GM12878 (cell line): ENCODE data around the gene MATN3. TPM values are rescaled to one million over a fixed set of nuclear protein-coding genes. Genes with fewer than 3 reads are reported as not detected.

ENCODE experiments used
- ATAC-seq: fragments of 200-7000 bp; cut with Tn5 transposase; 3 replicates; pipeline ENCODE4 v1.9.1; 2020; ENCODE audit warnings: mild to moderate bottlenecking, moderate library complexity
- BruUV-seq: library from RNA; stranded (reverse); fragments of 400-500 nt; replicated peaks from 2 replicates; lab custom pipeline; 2021; lab: Mats Ljungman, UMichigan
- CTCF ChIA-PET: fragments of 300-600 bp; sonication (Branson Sonifier 250); formaldehyde crosslinking; extraction: SDS; loops from one replicate; lab custom pipeline; 2021; ENCODE audit warnings: inconsistent platforms; lab: Yijun Ruan, JAX
- POLR2A ChIA-PET: fragments of 350-600 bp; formaldehyde crosslinking; extraction: SDS; loops from one replicate; lab custom pipeline; 2021; ENCODE audit warnings: inconsistent platforms; lab: Charles Lee
- RAD21 ChIA-PET: fragments of 300-600 bp; sonication (Branson Sonifier 250); formaldehyde crosslinking; loops from one replicate; lab custom pipeline; 2023; ENCODE audit warnings: antibody characterized with exemption; ENCODE audit not compliant: unreplicated experiment; lab: Charles Lee
- SMC1A ChIA-PET: fragments of 300-600 bp; sonication (Branson Sonifier 250); formaldehyde crosslinking; loops from one replicate; lab custom pipeline; 2023; ENCODE audit not compliant: unreplicated experiment, uncharacterized antibody; lab: Charles Lee
- DNase-seq: peaks from one replicate; pipeline ENCODE4 v3.0.0-alpha.2; 2011; ENCODE audit warnings: low read depth, low spot score
- FAIRE-seq: peaks from 3 replicates; lab custom pipeline; 2011; peaks lifted over from hg19 to GRCh38; lab: Jason Lieb, UNC
- H2AFZ ChIP-seq: 2 replicates; pipeline ENCODE4 v1.6.0; 2011; ENCODE audit warnings: low read depth, low read length, control low read depth; ENCODE audit not compliant: control insufficient read depth
- H3K27ac ChIP-seq: 2 replicates; pipeline ENCODE4 v1.5.1; 2011; ENCODE audit warnings: control low read depth; ENCODE audit not compliant: control insufficient read depth, insufficient read depth
- H3K27me3 ChIP-seq, 2 experiments: replicated peaks in 1 of 2; 2 replicates each; pipeline versions ENCODE4 v1.6.0 to v1.6.1; 2011; ENCODE audit warnings: low read length in 1 of 2; ENCODE audit not compliant: control insufficient read depth in 2 of 2, insufficient read depth in 2 of 2
- H3K36me3 ChIP-seq, 2 experiments: 2 replicates each; pipeline ENCODE4 v1.5.1; 2011; ENCODE audit warnings: low read length in 1 of 2; ENCODE audit not compliant: control insufficient read depth in 2 of 2, insufficient read depth in 2 of 2
- H3K4me1 ChIP-seq: 2 replicates; pipeline ENCODE4 v1.6.1; 2011; ENCODE audit warnings: mild to moderate bottlenecking, low read length, moderate library complexity, mixed read lengths; ENCODE audit not compliant: control insufficient read depth, insufficient read depth
- H3K4me2 ChIP-seq: 2 replicates; pipeline ENCODE4 v1.6.0; 2011; ENCODE audit warnings: control low read depth; ENCODE audit not compliant: control insufficient read depth, insufficient read depth
- H3K4me3 ChIP-seq: fragments of 200-600 bp; sonication (generic); 2 replicates; pipeline ENCODE4 v1.5.1; 2016
- H3K79me2 ChIP-seq: 2 replicates; pipeline ENCODE4 v1.6.0; 2011; ENCODE audit warnings: low read length; ENCODE audit not compliant: control insufficient read depth, insufficient read depth
- H3K9ac ChIP-seq: 2 replicates; pipeline ENCODE4 v1.8.0; 2011; ENCODE audit warnings: low read length, control low read depth, mixed read lengths; ENCODE audit not compliant: control insufficient read depth, insufficient read depth
- H3K9me3 ChIP-seq: replicated peaks from 3 replicates; pipeline ENCODE4 v1.5.1; 2011; ENCODE audit warnings: mild to moderate bottlenecking, low read length; ENCODE audit not compliant: control insufficient read depth, insufficient read depth
- H4K20me1 ChIP-seq: 2 replicates; pipeline ENCODE4 v1.6.0; 2011; ENCODE audit not compliant: control insufficient read depth, insufficient read depth
- ASH2L ChIP-seq: fragments of 300-600, 200-600 bp; sonication (generic); IDR thresholded peaks from 2 replicates; pipeline ENCODE4 v1.6.1; 2017; ENCODE audit warnings: low read depth, mild to moderate bottlenecking, borderline replicate concordance
- BACH1 ChIP-seq: fragments of 450-650 bp; IDR thresholded peaks from 2 replicates; pipeline ENCODE4 v1.6.1; 2017; ENCODE audit warnings: mild to moderate bottlenecking, borderline replicate concordance
- BCL11A ChIP-seq: IDR thresholded peaks from 2 replicates; pipeline ENCODE4 v1.6.1; 2011; ENCODE audit warnings: low read depth, low read length
- CHD4 ChIP-seq: fragments of 200-600 bp; sonication (generic); IDR thresholded peaks from 2 replicates; pipeline ENCODE4 v1.6.1; 2016; ENCODE audit warnings: mild to moderate bottlenecking
- EED ChIP-seq: sonication (generic); IDR thresholded peaks from 2 replicates; pipeline ENCODE4 v1.6.1; 2016; ENCODE audit warnings: antibody characterized with exemption, low read depth
- EP300 ChIP-seq, 2 experiments: fragments of 150-350 bp in 1 of 2; IDR thresholded peaks; 2 replicates each; pipeline ENCODE4 v1.6.1; 2011 to 2012; ENCODE audit warnings: low read depth in 2 of 2, low read length in 2 of 2, borderline replicate concordance in 1 of 2, improper control_type of control experiment in 1 of 2, inconsistent platforms in 1 of 2; ENCODE audit not compliant: control insufficient read depth in 1 of 2
- KLF5 ChIP-seq: fragments of 450-650 bp; IDR thresholded peaks from 2 replicates; pipeline ENCODE4 v1.6.1; 2014; ENCODE audit warnings: mild to moderate bottlenecking; ENCODE audit not compliant: partially characterized antibody
- NFXL1 ChIP-seq: fragments of 450-650 bp; IDR thresholded peaks from 2 replicates; pipeline ENCODE4 v1.6.1; 2017; ENCODE audit warnings: antibody characterized with exemption, mild to moderate bottlenecking, borderline replicate concordance
- SP1 ChIP-seq: IDR thresholded peaks from one replicate; pipeline ENCODE4 v1.6.1; 2011; ENCODE audit warnings: low read depth, low read length
- SUZ12 ChIP-seq: fragments of 200-600 bp; sonication (generic); IDR thresholded peaks from one replicate; pipeline ENCODE4 v1.6.1; 2018; ENCODE audit warnings: antibody characterized with exemption, mild to moderate bottlenecking; ENCODE audit not compliant: unreplicated experiment
- YY1 ChIP-seq: IDR thresholded peaks from 2 replicates; pipeline ENCODE4 v1.6.1; 2011; ENCODE audit warnings: low read depth, mild to moderate bottlenecking, low read length
- WGBS: methylation state at CpG from one replicate; pipeline ENCODE4 v1.1.6; 2016; ENCODE audit warnings: low lambda C conversion rate; ENCODE audit not compliant: insufficient replicate concordance, insufficient coverage; ENCODE audit errors: missing lambda C conversion rate; 5-methylcytosine and 5-hydroxymethylcytosine counted together
- in situ Hi-C: fragments of 300-500 bp; cut with MboI; formaldehyde crosslinking; loops from 9 replicates; pipeline ENCODE4 v1.14.3; 2018; ENCODE audit warnings: mixed read lengths
- intact Hi-C: fragments of 100-400 bp; cut with micrococcal nuclease; formaldehyde crosslinking; loops from one replicate; pipeline ENCODE4 v1.14.2; 2022; ENCODE audit not compliant: unreplicated experiment
- polyA plus RNA-seq, 11 experiments: library from polyadenylated mRNA; depleted of rRNA in 4 of 11; unstranded in 6 of 11; stranded (reverse) in 5 of 11; fragments of >200 nt; fragmentation: Nextera tagmentation in 4 of 11; fragmentation: Illumina TruSeq in 1 of 11; extraction: Ambion mirVana in 4 of 11; extraction: Trizol in 1 of 11; gene quantifications; 1 replicate in 1 of 11; 2 replicates in 10 of 11; pipeline versions ENCODE4 v1.2.1 to v1.2.3, GENCODE V29; 2011 to 2016; ENCODE audit warnings: inconsistent platforms in 2 of 11, missing spikeins in 2 of 11, low read depth in 1 of 11
- total RNA-seq, 4 experiments: library from RNA; depleted of rRNA in 3 of 4; stranded (reverse); fragments of >200 nt in 3 of 4; fragmentation: Illumina TruSeq in 1 of 4; extraction: Trizol in 1 of 4; gene quantifications; 2 replicates each; pipeline versions ENCODE4 v1.2.1 to v1.2.3, GENCODE V29; 2013 to 2021
- TF ChIP-seq, protein P1 (sequence below): fragments of 450-650 bp; IDR thresholded peaks from 2 replicates; pipeline ENCODE4 v1.6.1; 2017; ENCODE audit warnings: borderline replicate concordance
- TF ChIP-seq, protein P2 (sequence below), 3 experiments: IDR thresholded peaks in 2 of 3; conservative IDR thresholded peaks in 1 of 3; 2 replicates each; pipeline ENCODE4 v1.5.1; 2011; ENCODE audit warnings: low read depth in 3 of 3, low read length in 3 of 3, mild to moderate bottlenecking in 3 of 3, control low read depth in 2 of 3, moderate library complexity in 2 of 3, inconsistent platforms in 1 of 3, mixed read lengths in 1 of 3; ENCODE audit not compliant: control insufficient read depth in 2 of 3, insufficient read depth in 1 of 3; ENCODE audit errors: extremely low read depth in 1 of 3

MATN3 gene
- total and polyA plus RNA-seq, 10 of the 15 experiments (the other 5 are each of a cell fraction or from before 2014, with no cell fraction given): 0.09 TPM; not detected in 9

- in situ Hi-C loops: no loop called here
Observed at GRCh38 chr2:20005067-20005627, 7.3 kb downstream of the MATN3 start.

GRCh38 chr2:20001361-20001863 lies 11.1 kb downstream of the MATN3 start:
- no peak for ATAC-seq
- CTCF ChIA-PET: interaction anchor here (0.9 to 1.7 kb wide), 4 partner anchors 14 to 93 kb away, joined by 3 to 12 read pairs (median 5); no protein-coding TSS in a partner anchor
- in situ Hi-C loops: no loop called here

More at GRCh38 chr2:20005067-20005627, 7.3 kb downstream of the MATN3 start:
- H3K4me1 ChIP-seq: no peaks in the 10 kb centered on the region
- SMC1A ChIA-PET: no interaction called here
- no peak for ATAC-seq
- RAD21 ChIA-PET: no interaction called here
- H3K36me3 ChIP-seq: no peaks in the 10 kb centered on the region
- POLR2A ChIA-PET: no interaction called here
- H3K27ac ChIP-seq: no peak overlapping the region
- WGBS: 63% methylated on average over 10 of the region's 10 CpGs
- FAIRE-seq: no peak
- H3K9me3 ChIP-seq: no peaks in the 10 kb centered on the region
- no peak overlapping the region for H3K4me2 ChIP-seq
- intact Hi-C loops: no loop called here
- BruUV-seq: no TSS peak
- no peak for DNase-seq
- H3K4me3 ChIP-seq: no peak overlapping the region
- H3K27me3 ChIP-seq: peaks cover 2 to 6% of the 10 kb centered on the region in 2 experiments; a peak in 3 of 4 replicates
- H3K79me2 ChIP-seq: no peaks in the 10 kb centered on the region
- no peak for TF ChIP-seq BCL11A
- TF ChIP-seq SP1: no peak
- TF ChIP-seq, protein P1, sequence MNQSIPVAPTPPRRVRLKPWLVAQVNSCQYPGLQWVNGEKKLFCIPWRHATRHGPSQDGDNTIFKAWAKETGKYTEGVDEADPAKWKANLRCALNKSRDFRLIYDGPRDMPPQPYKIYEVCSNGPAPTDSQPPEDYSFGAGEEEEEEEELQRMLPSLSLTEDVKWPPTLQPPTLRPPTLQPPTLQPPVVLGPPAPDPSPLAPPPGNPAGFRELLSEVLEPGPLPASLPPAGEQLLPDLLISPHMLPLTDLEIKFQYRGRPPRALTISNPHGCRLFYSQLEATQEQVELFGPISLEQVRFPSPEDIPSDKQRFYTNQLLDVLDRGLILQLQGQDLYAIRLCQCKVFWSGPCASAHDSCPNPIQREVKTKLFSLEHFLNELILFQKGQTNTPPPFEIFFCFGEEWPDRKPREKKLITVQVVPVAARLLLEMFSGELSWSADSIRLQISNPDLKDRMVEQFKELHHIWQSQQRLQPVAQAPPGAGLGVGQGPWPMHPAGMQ: no peak
- TF ChIP-seq BACH1: no peak
- no peaks in the 10 kb centered on the region for H4K20me1 ChIP-seq
- H3K9ac ChIP-seq: no peak overlapping the region
- H2AFZ ChIP-seq: no peak overlapping the region
- CTCF ChIA-PET: interaction anchor here (1.0 kb wide), 1 partner anchor 11 kb away, joined by 4 read pairs; no protein-coding TSS in a partner anchor

More at GRCh38 chr2:20001361-20001863, 11.1 kb downstream of the MATN3 start:
- FAIRE-seq (no peak), DNase-seq (no peak)
- SMC1A ChIA-PET: interaction anchor here (0.9 to 1.4 kb wide), 3 partner anchors 14 to 104 kb away, joined by 3 to 5 read pairs (median 3); no protein-coding TSS in a partner anchor
- Histone ChIP-seq H3K9ac (no peak overlapping the region), H3K4me1 (no peaks in the 10 kb centered on the region), H3K27me3 (peaks cover 2 to 6% of the 10 kb centered on the region in 2 experiments; a peak in 3 of 4 replicates), H3K9me3 (no peaks in the 10 kb centered on the region), H4K20me1 (no peaks in the 10 kb centered on the region), H3K4me2 (no peak overlapping the region), H3K79me2 (no peaks in the 10 kb centered on the region), H3K36me3 (no peaks in the 10 kb centered on the region), H3K4me3 (no peak overlapping the region), H3K27ac (no peak overlapping the region), H2AFZ (no peak overlapping the region)
- no TSS peak for BruUV-seq
- TF ChIP-seq KLF5 (no peak), EED (no peak), SUZ12 (no peak), ASH2L (no peak), EP300 (IDR thresholded peaks at IDR 0.05; ENCODE audit: borderline replicate concordance in 1 of 2, control insufficient read depth in 1 of 2, low read depth in 2 of 2, low read length in 2 of 2) (no peak), NFXL1 (no peak), CHD4 (no peak), YY1 (no peak)
- TF ChIP-seq, protein P2, sequence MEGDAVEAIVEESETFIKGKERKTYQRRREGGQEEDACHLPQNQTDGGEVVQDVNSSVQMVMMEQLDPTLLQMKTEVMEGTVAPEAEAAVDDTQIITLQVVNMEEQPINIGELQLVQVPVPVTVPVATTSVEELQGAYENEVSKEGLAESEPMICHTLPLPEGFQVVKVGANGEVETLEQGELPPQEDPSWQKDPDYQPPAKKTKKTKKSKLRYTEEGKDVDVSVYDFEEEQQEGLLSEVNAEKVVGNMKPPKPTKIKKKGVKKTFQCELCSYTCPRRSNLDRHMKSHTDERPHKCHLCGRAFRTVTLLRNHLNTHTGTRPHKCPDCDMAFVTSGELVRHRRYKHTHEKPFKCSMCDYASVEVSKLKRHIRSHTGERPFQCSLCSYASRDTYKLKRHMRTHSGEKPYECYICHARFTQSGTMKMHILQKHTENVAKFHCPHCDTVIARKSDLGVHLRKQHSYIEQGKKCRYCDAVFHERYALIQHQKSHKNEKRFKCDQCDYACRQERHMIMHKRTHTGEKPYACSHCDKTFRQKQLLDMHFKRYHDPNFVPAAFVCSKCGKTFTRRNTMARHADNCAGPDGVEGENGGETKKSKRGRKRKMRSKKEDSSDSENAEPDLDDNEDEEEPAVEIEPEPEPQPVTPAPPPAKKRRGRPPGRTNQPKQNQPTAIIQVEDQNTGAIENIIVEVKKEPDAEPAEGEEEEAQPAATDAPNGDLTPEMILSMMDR (IDR thresholded peaks at IDR 0.05 in 2 of 3, conservative IDR thresholded peaks at IDR 0.05 in 1 of 3; ENCODE audit: control insufficient read depth in 2 of 3, extremely low read depth in 1 of 3, insufficient read depth in 1 of 3, low read depth in 3 of 3, low read length in 3 of 3): no peak
- 0% methylated on average over 2 of the region's 2 CpGs for WGBS
- intact Hi-C loops: no loop called here
- POLR2A ChIA-PET: no interaction called here
- RAD21 ChIA-PET: no interaction called here
